Ovary (tissue), 9 donors: ENCODE results near the gene SUPT4H1. TPM values are rescaled to one million over a fixed set of nuclear protein-coding genes. Genes with fewer than 3 reads are reported as not detected.
A peak's percentile ranks its signal among the peaks of the same experiment; 100 is the strongest.

Experiments
- DNase-seq, 5 donors: peaks; one replicate each; pipeline ENCODE4 v3.0.0-alpha.2; 2019 to 2020
- H3K27ac ChIP-seq, 2 donors: fragments of 200-600 bp; one replicate each; pipeline versions ENCODE4 v1.5.1 to v1.8.0; 2019 to 2022
- H3K27me3 ChIP-seq: fragments of 200-600 bp; one replicate; pipeline ENCODE4 v1.8.0; 2022
- H3K36me3 ChIP-seq: fragments of 200-600 bp; sonication (generic); one replicate; pipeline ENCODE4 v1.5.1; 2019
- H3K4me1 ChIP-seq: one replicate; pipeline ENCODE4 v1.8.1; 2013; ENCODE audit warnings: mild to moderate bottlenecking, moderate library complexity; ENCODE audit not compliant: insufficient read depth
- H3K4me3 ChIP-seq: fragments of 200-600 bp; sonication (generic); one replicate; pipeline ENCODE4 v1.5.1; 2017
- H3K9me3 ChIP-seq, 2 donors: fragments of 200-600 bp in 1 of 2; sonication (generic) in 1 of 2; one replicate each; pipeline versions ENCODE4 v1.5.1 to v1.8.1; 2013 to 2019; ENCODE audit warnings: mild to moderate bottlenecking in 1 of 2, moderate library complexity in 1 of 2
- CTCF ChIP-seq, 3 donors: fragments of 450-650 bp in 2 of 3; fragments of 200-600 bp in 1 of 3; IDR thresholded peaks; one replicate each; pipeline versions ENCODE4 v1.5.1 to v1.8.0; 2016 to 2022; ENCODE audit warnings: antibody characterized with exemption in 3 of 3, mild to moderate bottlenecking in 1 of 3
- EP300 ChIP-seq: sonication (generic); formaldehyde crosslinking; IDR thresholded peaks from one replicate; pipeline ENCODE4 v1.6.1; 2017; ENCODE audit warnings: antibody characterized with exemption
- POLR2A ChIP-seq: fragments of 450-650 bp; IDR thresholded peaks from one replicate; pipeline ENCODE4 v1.6.1; 2017; ENCODE audit warnings: antibody characterized with exemption, mild to moderate bottlenecking, moderate library complexity
- WGBS, 3 donors: extraction: QIAGEN DNeasy Blood & Tissue Kit in 1 of 3; methylation state at CpG; one replicate each; pipeline versions ENCODE4 v1.1.5 to v1.1.7; 2013 to 2017; 5-methylcytosine and 5-hydroxymethylcytosine counted together
- intact Hi-C, 4 donors: fragments of 100-400 bp; cut with DNase I; formaldehyde crosslinking; loops; one replicate each; pipeline versions ENCODE4 v1.11.0 to v1.15.1; 2022 to 2023
- polyA plus RNA-seq, 2 donors: library from polyadenylated mRNA; stranded (reverse); fragments of 200-250 nt in 1 of 2; fragments of 350-450 nt in 1 of 2; fragmentation: Illumina TruSeq in 1 of 2; extraction: RNeasy Lipid Tissue Mini Kit (QIAGEN cat#74804) in 1 of 2; gene quantifications; one replicate each; pipeline ENCODE4 v1.2.3, GENCODE V29; 2013 to 2014
- total RNA-seq, 7 donors: library from RNA; depleted of rRNA in 2 of 7; stranded (reverse); fragments of >200 nt in 2 of 7; fragmentation: NEBNext Ultra II Directional in 3 of 7; extraction: Animal tissue kit (Norgen Biotek cat#: 25700) in 3 of 7; gene quantifications; one replicate each; pipeline versions ENCODE4 v1.1.0 to v1.2.4, GENCODE V29; 2016 to 2023
- donor health status: DM: no; HTN: no; CAD: no; lungs with moderate emphysema.
- donor health status: DM: no; HTN: no; CAD: no.
- donor health status: Bipolar disorder and iron deficiency.
- donor health status: DM: yes; HTN: yes; CAD: no.
- donor health status: DM: no; HTN: no; CAD: no.
- donor health status: DM: yes; HTN: yes; CAD: no.

The SUPT4H1 gene
- total and polyA plus RNA-seq, 9 donors: 43.7 to 182 (median 66.0) TPM

- Histone ChIP-seq H3K9me3 (no peaks in the 10 kb centered on the region), H3K4me1 (no peaks in the 10 kb centered on the region), H3K36me3 (no peaks in the 10 kb centered on the region), H3K27ac (no peak overlapping the region), H3K4me3 (no peak overlapping the region), H3K27me3 (no peaks in the 10 kb centered on the region)
- WGBS, 3 donors: 71 to 73% (median 72%) methylated on average over 21 of the region's 21 CpGs
- DNase-seq: peak in 1 of 5 donors; percentile 11
- TF ChIP-seq EP300: no peak
- intact Hi-C loops: no loop called here
Observed at GRCh38 chr17:58332778-58333735, 18.9 kb downstream of the SUPT4H1 start.

- intact Hi-C loops: no loop called here
- H3K27ac ChIP-seq: no peak overlapping the region
- WGBS, 3 donors: 78 to 88% (median 80%) methylated on average over 21 to 31 of the region's 31 CpGs
- no peaks in the 10 kb centered on the region for H3K27me3 ChIP-seq
- no peaks in the 10 kb centered on the region for H3K36me3 ChIP-seq
- peak overlapping the region; percentile 12 for H3K4me3 ChIP-seq
- no peak for TF ChIP-seq CTCF (IDR thresholded peaks at IDR 0.05)
- TF ChIP-seq EP300: no peak
- TF ChIP-seq POLR2A: no peak
- H3K4me1 ChIP-seq: no peaks in the 10 kb centered on the region
- peak in 2 of 5 donors; percentile 17 to 43 for DNase-seq
- H3K9me3 ChIP-seq: no peaks in the 10 kb centered on the region
Observed at GRCh38 chr17:58331815-58332777, 19.9 kb downstream of the SUPT4H1 start.

GRCh38 chr17:58330997-58331814, 20.8 kb downstream of the SUPT4H1 start:
- Histone ChIP-seq H3K4me3 (no peak overlapping the region), H3K27ac (no peak overlapping the region), H3K4me1 (no peaks in the 10 kb centered on the region), H3K36me3 (no peaks in the 10 kb centered on the region), H3K9me3 (no peaks in the 10 kb centered on the region), H3K27me3 (no peaks in the 10 kb centered on the region)
- intact Hi-C loops: no loop called here
- TF ChIP-seq EP300 (no peak), POLR2A (no peak), CTCF (IDR thresholded peaks at IDR 0.05) (no peak)
- 77 to 80% (median 77%) methylated on average over 23 of the region's 23 CpGs for WGBS, 3 donors
- DNase-seq: peak in 1 of 5 donors; percentile 28

- Histone ChIP-seq H3K27me3 (no peaks in the 10 kb centered on the region), H3K4me3 (no peak overlapping the region), H3K36me3 (no peaks in the 10 kb centered on the region), H3K4me1 (no peaks in the 10 kb centered on the region), H3K27ac (no peak overlapping the region), H3K9me3 (no peaks in the 10 kb centered on the region)
- WGBS, 3 donors: 78 to 87% (median 82%) methylated on average over 10 of the region's 10 CpGs
- TF ChIP-seq EP300 (no peak), POLR2A (no peak), CTCF (IDR thresholded peaks at IDR 0.05) (no peak)
- DNase-seq: no peak
- intact Hi-C loops: no loop called here
Observed at GRCh38 chr17:58330538-58330996, 21.4 kb downstream of the SUPT4H1 start.
